ENCODE data around the gene RNF121.

RNF121 gene

DNA sequence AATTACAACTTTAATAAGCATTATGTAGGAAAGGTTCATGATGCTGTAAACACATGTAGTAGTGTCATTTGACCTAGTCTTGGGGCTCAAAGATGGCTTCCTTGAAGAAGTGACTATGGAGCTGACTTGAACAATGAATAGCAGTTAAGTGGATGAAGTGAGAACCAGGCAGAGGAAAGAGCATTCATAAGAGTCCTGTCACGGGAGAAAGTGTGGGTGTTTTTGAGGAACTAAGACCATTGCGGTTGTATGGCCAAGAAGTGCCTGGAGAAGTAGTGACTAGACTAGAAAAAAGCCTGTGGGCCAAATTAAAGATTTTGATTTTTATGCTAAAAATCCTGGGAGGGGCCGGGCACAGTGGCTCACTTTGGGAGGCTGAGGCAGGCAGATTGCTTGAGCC lies 62.6 kb downstream of the RNF121 start:
- DNase-seq: no peak

DNA sequence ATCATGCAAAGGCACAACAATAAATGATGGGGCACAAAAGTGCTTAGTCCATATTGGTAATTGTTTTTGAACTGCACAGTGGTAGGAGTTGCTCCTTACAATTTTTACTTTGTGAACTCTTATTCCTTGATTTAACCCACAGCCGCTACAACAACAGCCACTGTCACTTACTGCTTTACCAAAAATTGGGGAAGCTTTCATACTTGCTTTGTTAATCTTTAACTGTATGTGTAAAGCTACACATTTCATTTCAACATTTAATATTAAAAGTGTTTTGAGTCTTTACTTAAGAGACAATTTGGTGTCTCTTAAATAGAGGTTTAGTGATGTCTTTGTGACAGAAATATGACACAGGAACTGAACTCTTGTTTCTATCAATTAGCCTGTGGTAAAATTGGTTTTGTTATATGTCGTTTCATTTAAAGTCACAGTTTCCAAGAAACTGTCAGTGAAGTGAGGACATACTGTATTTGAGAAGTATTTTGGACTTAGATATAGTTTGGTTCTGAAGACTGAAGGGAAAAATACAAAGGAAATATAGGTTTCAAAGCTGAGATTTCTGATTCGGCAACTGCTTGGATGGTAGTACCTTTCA lies 63.4 kb downstream of the RNF121 start:
- DNase-seq: no peak

GRCh38 chr11:71994786-71995185 lies 65.9 kb downstream of the RNF121 start:
- no peak for DNase-seq

GRCh38 chr11:71995726-71996291 lies 67.0 kb downstream of the RNF121 start:
- DNase-seq: no peak

DNA sequence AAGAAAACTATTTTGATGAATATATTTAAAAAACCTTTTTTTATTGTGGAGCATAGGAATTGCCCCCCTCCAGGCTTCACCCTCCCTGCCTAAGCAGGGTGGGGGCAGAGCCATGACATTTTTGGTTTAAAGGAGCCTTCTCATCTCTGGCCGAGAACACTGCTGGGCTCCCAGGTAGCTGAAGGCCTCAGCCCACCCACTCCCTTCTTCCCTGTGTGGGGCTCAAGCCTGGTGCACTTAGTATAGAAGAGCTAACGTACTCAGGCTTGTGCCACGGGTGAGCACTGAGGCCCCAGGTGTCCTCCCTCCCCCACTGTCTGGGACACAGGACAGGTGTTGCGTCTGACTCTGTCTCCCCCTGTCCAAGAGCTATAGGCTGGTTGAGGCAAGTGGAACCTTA lies 67.7 kb downstream of the RNF121 start:
- no peak for DNase-seq

GRCh38 chr11:71996946-71997345 lies 68.1 kb downstream of the RNF121 start:
- DNase-seq: no peak

GRCh38 chr11:71997594-71997993 lies 68.7 kb downstream of the RNF121 start:
- DNase-seq: no peak

- DNase-seq: no peak
Observed at GRCh38 chr11:71998061-71998460, 69.2 kb downstream of the RNF121 start.

DNA sequence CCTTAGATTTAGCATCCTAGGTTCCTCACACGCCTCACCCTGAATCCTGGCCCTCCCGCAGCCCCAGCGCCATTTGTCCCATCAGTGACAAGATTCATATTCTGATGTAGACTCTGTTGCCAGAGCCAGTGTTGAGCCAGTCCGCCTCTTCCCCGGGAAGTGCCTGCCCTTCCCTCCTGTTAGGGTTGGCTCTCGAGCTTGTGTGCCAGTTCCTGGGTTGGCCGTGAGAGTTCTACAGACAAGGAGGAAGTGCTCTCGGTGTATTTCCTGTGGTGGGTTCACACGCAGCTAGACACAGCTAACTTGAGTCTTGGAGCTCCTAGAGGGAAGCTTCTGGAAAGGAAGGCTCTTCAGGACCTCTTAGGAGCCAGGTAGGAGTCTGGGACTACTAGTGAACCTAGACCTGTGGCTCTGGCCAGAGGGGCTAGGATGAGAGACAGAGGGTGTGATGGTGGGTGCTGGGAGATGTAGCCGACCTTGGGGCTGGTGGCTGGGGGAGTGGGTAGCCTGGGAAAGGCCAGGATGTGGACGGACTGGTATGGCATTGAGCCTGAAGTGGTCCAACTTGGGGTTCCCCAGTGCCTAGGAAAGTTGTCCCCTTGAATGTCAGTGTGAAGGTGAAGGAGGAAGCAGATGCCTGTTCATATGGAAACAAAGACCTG lies 69.9 kb downstream of the RNF121 start, which contains the start of gene IL18BP:
TSS of gene IL18BP (plus strand) at position 261 of the 662 bp plus-strand sequence. CDS start 1,076 bp downstream, outside the sequence.
- DNase-seq: no peak

GRCh38 chr11:71999362-71999761 lies 70.5 kb downstream of the RNF121 start:
- DNase-seq: no peak

DNA sequence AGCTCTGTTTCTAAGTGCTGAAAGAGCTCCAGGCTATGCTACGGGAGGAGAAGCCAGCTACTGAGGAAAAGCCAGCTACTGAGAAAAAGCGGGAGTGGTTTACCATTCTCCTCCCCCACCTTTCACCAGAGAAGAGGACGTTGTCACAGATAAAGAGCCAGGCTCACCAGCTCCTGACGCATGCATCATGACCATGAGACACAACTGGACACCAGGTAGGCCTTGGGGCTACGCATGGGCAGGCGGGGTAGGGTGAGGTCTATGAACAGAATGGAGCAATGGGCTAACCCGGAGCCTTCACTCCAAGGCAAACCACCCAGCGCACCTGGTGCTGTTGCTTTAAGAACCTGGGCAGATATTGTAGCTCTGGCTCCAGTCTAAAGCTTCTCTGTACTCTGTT lies 71.0 kb downstream of the RNF121 start:
- DNase-seq: no peak

GRCh38 chr11:72000202-72000867 lies 71.5 kb downstream of the RNF121 start:
- DNase-seq: no peak

DNA sequence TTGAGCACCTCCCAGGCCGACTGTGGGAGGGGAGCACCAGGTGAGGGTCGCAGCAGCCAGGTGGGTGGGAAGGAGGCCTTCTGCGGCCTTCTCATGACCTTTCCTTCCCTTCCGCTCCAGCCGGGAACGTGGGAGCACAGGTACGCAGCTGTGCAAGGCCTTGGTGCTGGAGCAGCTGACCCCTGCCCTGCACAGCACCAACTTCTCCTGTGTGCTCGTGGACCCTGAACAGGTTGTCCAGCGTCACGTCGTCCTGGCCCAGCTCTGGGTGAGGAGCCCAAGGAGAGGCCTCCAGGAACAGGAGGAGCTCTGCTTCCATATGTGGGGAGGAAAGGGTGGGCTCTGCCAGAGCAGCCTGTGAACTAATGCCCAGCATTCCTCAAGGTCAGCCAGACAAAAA lies 72.4 kb downstream of the RNF121 start:
- no peak for DNase-seq

DNA sequence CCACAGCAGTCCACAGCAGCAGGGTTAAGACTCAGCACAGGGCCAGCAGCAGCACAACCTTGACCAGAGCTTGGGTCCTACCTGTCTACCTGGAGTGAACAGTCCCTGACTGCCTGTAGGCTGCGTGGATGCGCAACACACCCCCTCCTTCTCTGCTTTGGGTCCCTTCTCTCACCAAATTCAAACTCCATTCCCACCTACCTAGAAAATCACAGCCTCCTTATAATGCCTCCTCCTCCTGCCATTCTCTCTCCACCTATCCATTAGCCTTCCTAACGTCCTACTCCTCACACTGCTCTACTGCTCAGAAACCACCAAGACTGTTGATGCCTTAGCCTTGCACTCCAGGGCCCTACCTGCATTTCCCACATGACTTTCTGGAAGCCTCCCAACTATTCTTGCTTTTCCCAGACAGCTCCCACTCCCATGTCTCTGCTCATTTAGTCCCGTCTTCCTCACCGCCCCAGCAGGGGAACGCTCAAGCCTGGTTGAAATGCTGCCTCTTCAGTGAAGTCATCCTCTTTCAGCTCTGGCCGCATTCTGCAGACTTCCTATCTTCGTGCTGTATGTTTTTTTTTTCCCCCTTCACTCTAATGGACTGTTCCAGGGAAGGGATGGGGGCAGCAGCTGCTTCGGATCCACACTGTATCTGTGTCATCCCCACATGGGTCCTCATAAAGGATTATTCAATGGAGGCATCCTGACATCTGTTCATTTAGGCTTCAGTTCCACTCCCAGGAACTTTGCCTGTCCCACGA lies 73.2 kb downstream of the RNF121 start:
- no peak for DNase-seq

GRCh38 chr11:72002841-72003775 lies 74.3 kb downstream of the RNF121 start:
- no peak for DNase-seq

GRCh38 chr11:72003776-72004171 lies 74.9 kb downstream of the RNF121 start:
- no peak for DNase-seq

- DNase-seq: no peak
Observed at GRCh38 chr11:72004515-72005346, 75.9 kb downstream of the RNF121 start.

GRCh38 chr11:72005347-72006260 lies 76.8 kb downstream of the RNF121 start:
- no peak for DNase-seq

DNA sequence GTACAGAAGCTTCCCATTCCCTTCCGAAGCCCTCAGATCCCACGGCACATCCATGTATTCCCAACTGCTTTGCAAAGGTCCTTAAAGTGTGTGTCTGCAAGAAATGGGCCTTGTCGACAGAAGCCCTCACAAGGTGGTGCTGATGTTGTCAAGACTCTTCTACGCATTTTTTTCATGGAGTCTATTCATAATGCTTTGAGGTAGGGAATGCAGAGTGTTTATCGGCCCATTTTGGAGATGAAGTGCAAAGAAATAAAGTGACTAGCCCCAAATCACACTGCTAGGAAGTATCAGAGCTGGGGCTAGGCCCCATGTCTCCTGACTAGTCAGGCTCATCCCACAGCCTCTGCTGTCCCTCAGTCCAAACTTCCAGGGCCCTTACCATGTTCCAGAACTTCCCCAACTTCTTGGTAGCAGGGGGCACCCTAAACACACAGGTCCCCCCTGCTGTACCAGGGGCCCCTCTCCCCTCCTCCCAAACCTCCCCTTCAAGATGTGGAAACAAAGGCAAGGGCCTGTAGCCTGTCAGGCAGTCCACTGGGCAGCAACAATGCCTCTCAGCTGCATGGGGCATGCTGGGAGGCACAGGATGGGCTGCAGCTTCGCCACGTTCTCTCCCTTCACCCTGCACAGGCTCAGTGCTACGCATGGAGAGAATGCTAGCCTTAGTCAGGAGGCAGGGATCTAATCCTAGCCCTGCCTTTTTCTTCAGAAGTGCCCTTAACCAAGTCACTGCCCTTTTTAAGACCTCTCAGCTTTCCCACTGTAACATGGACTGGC lies 77.7 kb downstream of the RNF121 start:
- DNase-seq: no peak

Measured in GOT3 (cell line).